GM18870 (cell line): ENCODE results near the gene PNCK.
"Not testable (repeated sequence)": the region's sequence is repeated elsewhere in the genome, so short reads cannot be mapped to it uniquely, and the experiment has no call there.

Source experiments
- ATAC-seq: cut with Tn5 transposase; IDR thresholded peaks from one replicate; pipeline ENCODE4 v1.9.1; 2021; ENCODE audit warnings: moderate library complexity; ENCODE audit not compliant: unreplicated experiment

Gene PNCK

DNA sequence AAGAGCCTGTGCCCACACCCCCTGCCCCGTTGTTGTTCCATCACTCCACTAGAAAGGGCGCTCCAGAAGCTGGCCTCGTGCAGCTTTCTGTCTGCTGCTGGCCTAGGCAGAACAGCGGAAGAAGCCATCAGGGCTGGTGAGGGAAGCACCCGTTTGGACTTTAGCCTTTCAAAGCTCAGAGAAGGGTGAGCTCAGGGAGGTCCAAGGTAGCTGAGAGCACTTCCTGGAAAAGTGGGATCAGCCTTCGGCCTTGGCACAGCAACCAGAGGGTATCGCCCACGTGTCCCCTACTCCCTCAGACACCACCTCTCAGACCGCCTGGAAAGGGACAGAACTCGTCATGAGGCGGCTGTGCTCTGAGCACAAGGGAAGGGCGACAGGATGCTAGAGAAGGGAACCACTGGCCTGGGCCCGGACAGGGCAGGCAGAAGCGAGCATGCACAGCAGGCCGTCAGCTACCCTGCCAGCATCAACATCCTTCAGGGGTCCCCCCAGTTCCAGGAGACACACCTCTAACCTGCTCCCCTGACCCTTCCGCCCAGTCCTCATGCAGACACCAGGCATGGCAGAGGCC is 25.7 kb upstream of the PNCK start:
- not testable (repeated sequence) for ATAC-seq

DNA sequence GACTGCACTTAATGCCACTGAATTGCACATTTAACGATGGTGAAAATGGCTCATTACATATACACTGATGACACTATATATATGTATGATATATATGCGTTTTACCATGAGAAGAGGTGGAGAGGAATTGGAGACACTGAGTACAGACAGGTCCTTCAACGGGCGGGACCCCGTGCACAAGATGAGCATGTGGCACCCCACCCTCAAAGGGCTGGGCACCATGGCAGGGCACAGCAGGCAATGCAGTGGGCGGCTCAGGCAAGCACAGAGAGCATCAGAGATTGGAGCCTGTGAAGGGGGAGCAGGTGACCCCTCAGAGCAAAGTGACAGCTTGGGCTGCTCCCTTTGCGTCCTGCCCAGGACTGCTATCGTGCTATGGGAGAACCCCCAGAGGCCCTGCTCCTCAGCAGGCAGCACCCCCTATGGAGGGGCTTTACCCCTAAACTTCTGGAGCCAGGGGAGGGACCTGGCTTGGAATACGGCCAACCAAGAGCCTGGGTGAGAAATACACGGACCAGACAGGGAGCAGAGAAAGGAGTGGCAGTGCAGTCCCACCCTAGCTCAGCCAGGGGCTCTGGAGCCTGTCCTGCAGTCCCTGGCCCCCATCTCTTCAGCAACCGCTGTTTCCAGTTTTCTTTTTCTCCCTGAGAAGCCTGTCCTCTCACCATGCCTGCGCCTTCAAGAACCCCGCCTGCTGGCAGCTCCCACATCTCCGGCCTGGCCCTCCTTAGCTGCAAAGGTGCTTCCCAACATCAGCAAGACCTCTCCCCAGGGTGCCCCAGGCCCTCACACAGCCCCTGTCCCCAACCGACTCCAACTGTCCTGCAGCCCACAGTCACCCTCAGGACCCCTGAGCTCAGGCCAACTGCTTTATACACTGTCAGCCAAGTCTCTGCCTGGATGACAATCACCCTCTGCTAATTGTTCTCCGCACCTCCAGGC is 24.6 kb upstream of the PNCK start:
- ATAC-seq: no peak

DNA sequence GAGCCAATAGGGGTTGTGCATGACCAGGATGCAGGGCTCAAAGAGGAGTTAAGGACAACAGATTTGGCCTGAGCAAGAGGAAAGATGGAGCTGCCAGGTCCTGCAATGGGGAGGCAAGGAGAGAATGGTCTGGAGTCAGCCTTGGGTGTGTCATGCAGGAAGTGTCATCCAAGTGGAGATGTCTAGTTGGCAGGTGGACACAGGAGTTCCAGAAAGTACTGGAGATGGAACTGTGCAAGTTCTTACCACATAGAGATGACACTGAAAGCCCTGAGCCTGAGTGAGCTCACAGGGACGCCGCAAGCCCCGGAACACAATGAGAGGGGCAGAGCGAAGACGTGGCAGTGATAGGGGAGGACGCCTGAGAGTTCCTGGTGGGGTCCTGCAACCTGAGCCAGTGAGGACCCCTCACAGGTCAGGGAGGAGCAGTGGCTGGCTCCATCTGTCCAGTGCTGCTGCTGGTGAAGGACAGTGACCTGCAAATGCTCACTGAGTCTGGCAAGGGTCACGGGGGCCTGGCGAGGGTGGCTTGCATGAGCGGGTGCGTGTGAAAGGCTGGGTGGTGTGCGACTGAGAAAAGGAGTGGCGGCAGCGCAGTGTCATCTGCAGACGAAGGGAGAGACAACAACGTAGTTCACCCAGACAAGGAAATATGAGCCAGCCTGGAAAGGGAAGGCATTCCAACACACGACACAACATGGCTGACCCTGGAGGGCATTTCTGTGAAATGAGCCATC is 23.5 kb upstream of the PNCK start:
- ATAC-seq: not testable (repeated sequence)

DNA sequence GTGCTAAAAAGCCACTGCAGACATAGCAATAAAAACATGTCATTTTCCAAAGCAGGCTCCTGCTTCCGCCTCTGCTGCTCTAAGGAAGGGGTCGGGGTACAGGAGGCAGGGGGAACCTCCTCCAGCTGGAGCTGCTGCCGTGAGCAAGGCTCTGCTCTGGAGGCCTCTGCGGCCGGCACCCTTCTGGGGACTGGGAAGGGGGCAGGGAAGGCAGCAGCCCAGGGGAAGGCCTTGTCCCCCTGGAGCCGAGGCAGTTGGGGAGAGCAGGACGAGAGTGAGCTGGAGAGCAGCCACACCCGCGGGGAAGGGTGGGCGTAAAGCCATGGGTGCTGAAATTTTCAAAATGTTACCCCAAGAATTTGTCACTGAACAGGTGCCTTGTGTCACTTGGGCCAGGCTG is 22.9 kb upstream of the PNCK start:
- ATAC-seq: not testable (repeated sequence)

DNA sequence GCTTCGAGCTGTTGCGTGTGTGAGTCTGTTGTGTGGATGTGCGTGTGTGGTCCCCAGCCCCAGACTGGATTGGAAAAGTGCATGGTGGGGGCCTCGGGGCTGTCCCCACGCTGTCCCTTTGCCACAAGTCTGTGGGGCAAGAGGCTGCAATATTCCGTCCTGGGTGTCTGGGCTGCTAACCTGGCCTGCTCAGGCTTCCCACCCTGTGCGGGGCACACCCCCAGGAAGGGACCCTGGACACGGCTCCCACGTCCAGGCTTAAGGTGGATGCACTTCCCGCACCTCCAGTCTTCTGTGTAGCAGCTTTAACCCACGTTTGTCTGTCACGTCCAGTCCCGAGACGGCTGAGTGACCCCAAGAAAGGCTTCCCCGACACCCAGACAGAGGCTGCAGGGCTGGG is 22.5 kb upstream of the PNCK start:
- no peak for ATAC-seq

DNA sequence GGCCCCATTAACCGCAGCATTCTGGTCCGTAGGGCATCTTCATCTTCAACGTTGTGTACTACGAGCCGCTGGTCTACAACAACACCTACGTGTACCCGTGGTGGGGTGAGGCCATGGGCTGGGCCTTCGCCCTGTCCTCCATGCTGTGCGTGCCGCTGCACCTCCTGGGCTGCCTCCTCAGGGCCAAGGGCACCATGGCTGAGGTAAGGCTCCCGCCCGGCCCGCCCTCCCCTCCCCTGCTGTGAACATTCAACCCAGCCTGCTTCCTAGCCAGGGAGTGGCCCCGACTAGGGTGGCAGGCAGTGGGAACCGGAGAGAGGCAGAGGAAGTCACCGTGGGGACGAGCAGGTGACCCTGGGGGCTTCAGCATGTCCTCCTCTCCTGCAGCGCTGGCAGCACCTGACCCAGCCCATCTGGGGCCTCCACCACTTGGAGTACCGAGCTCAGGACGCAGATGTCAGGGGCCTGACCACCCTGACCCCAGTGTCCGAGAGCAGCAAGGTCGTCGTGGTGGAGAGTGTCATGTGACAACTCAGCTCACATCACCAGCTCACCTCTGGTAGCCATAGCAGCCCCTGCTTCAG is 21.2 kb upstream of the PNCK start:
- ATAC-seq: no peak

DNA sequence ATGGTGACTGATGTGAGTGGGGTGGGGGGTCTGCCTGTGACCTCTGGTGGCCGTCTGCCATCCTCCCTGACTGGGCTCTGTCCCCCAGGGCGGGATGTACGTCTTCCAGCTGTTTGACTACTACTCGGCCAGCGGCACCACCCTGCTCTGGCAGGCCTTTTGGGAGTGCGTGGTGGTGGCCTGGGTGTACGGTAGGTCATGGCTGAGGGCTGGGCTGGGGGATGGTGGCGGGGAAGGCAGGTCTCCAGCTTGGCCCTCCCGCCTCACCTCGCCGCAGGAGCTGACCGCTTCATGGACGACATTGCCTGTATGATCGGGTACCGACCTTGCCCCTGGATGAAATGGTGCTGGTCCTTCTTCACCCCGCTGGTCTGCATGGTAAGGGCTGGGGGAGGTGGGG is 20.6 kb upstream of the PNCK start:
- not testable (repeated sequence) for ATAC-seq

DNA sequence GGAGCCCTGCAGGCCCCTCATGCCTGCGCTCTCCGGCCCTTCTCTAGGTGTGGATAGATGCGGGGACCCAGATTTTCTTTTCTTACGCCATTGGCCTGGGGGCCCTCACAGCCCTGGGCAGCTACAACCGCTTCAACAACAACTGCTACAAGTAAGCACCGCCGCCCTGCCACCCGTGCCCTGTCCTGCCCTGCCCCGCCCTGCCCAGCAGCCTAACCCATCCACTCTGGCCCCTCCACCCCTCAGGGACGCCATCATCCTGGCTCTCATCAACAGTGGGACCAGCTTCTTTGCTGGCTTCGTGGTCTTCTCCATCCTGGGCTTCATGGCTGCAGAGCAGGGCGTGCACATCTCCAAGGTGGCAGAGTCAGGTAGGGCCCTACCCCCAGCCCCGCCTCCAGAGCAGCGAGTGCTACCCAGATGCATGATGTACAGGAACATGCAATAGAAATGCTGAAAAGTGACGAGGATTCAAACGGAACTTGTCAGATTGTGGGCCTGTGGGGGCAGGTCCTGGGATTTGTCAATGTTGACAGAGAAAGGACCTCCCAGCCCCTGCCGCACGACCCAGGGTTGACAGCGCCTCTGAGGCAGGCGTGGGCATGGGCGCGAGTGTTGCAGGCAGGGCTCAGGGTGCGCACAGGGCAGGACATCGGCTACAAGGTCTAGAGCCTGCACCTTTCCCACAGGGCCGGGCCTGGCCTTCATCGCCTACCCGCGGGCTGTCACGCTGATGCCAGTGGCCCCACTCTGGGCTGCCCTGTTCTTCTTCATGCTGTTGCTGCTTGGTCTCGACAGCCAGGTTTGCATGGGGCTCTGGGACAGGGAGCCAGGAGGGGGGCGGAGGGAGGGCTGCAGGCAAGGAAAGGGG is 19.8 kb upstream of the PNCK start:
- no peak for ATAC-seq

DNA sequence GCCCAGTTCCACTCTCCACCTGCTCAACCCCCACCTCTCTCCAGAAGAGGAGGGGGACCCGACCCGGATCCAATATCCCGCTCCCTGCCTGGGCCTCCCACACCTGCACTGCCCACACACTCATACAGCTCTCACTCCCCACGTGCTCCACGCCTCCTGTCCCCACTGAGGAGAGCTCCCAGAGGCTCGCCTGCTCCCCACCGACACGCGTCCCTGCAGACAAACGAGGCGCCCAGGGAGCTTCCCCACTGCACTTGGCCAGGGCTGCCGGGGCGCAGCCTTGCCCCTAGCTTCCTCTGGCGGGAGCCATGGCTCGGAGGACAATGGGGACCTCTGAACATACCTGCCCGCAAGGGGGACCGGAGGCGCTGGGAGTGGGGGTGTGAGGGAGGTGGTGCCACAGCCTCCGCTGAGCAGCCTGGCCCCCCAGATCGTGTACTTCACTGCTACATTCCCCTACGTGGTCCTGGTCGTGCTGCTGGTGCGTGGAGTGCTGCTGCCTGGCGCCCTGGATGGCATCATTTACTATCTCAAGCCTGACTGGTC is 19.1 kb upstream of the PNCK start:
- ATAC-seq: no peak

DNA sequence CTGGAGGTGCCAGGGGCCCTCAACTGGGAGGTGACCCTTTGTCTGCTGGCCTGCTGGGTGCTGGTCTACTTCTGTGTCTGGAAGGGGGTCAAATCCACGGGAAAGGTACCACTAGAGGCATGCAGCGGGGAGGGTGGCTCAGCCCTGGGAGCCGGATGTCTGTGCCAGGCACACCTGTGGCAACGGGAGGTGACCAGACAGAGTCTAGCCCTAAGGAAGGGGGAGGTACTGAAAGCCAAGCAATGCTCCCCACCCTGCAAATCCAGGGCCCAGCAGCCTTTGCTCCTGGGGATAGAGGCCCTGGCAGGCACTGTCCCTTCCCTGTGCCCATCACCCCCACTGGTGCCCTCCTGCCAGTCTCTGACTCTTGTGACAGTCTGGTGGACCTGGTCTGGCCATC is 18.4 kb upstream of the PNCK start:
- ATAC-seq: no peak

DNA sequence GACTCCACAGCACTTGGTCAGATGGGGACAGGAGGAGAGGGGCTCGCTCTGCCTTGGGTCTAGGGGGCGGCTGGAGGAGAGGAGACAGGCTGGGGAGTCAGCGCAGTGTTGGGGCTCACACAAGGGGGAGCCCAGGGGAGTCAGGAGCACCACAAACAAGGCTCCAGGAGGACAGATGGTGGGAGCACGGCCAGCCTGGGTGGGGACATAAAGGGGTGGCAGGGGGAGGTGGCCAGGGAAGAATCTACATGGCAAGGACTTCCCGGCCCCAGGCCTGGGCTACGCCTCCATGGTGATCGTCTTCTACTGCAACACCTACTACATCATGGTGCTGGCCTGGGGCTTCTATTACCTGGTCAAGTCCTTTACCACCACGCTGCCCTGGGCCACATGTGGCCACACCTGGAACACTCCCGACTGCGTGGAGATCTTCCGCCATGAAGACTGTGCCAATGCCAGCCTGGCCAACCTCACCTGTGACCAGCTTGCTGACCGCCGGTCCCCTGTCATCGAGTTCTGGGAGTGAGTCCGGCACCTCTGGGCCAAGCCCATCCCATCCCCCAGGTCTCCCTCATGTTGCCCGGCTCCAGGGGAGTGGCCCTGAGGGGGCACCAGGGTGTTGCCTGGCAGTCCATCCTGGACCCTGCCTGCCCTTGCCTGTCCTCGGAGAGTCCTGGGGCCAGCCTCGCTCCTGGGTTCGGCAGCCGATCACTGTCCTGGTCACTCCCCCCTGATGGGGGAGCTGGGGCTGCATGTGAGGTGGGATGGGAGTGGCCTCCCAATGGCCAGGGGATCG is 17.6 kb upstream of the PNCK start:
- not testable (repeated sequence) for ATAC-seq

DNA sequence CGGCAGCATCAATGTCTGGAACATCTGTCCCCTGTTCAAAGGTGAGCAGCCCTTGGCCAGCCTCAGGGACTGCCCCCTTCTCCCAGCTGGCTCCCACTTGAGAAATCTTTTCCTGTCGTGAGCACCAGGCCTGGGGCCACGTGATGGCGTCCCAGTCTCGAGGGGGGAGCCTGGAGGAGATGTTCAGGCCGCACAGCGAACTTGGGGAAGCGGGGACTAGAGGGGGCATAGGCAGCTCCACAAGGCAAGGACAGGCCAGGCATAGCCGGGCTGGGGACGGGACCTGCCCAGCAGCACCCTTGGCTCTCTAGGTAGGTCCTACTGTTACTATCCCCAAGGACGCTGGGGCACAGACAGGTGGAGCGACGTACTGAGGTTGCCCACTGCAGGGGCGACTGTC is 16.9 kb upstream of the PNCK start:
- no peak for ATAC-seq

DNA sequence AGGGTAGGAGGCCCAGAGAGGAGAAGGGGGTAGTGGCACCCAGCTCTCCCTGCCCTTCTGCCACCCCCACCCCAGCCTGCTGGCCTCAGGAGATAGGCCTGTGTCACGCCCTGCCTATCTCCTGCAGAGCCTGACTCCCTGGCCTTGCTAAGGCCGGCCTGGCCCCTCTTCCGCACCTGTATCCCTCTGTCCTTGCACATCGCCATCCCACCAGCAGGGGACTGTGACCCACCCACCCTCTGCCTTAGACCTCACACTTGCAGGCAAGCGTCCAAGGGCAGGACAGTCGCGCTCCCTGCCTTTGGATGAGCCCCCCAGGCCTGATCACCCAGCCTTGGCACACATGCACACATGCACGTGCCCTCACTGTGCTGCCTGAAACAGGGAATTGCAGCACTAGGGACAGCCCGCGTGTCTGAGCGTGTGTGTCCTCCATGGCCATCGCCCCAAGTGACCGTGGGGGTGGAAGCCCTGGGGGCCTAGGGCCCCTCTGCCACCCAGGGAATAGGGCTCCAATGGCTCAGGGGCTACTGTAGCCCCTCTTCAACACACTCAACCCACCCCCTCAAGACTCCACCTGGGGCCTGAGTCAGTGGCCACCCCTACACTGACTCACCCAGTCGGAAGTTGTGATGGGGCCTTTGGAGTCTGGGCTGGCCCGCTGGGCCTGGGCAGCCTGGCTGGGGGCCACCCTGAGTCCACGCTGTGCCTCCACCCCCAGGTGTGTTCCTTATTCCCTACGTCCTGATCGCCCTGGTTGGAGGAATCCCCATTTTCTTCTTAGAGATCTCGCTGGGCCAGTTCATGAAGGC is 16.2 kb upstream of the PNCK start:
- no peak for ATAC-seq

DNA sequence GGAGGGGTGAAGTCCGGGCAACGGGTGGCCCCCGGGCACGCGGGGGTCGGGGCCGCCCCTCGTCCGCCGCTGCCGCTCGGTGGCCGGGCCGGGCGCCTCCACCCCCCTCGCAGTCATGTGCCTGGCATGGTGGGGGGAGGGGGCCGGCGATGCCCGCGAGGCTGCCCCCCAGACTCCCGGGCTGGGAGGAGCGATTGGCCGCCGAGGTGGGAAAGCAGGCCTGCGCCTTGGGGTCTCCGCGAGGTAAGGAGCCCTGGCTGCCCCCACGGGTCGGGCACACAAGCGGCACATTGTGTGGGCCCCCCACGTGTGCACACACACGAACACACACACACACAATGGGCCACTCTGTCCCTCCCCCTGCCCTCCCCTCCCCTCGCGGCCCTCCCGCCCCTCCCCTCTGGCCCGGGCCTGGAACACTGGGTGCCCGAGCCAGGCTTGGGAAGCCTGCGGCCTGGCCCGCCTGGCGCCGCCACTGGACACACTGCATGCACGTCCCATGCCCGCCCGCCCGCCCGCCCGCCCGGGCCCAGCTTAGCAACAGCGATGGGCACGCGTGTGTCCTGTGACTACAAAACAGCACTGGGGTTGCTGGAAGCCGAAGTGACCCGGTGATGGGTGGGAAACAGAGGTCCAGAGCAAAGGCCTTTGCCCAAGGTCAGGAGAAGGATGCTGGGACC is 15.4 kb upstream of the PNCK start:
- no peak for ATAC-seq

DNA sequence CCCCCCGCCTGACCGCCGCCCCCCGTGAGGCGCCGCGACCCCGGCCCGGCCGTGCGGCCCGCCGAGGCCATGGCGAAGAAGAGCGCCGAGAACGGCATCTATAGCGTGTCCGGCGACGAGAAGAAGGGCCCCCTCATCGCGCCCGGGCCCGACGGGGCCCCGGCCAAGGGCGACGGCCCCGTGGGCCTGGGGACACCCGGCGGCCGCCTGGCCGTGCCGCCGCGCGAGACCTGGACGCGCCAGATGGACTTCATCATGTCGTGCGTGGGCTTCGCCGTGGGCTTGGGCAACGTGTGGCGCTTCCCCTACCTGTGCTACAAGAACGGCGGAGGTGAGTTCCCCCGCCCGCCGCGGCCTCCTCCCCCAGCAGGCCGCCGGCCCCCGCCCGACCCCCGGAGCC is 14.9 kb upstream of the PNCK start:
- no peak for ATAC-seq

DNA sequence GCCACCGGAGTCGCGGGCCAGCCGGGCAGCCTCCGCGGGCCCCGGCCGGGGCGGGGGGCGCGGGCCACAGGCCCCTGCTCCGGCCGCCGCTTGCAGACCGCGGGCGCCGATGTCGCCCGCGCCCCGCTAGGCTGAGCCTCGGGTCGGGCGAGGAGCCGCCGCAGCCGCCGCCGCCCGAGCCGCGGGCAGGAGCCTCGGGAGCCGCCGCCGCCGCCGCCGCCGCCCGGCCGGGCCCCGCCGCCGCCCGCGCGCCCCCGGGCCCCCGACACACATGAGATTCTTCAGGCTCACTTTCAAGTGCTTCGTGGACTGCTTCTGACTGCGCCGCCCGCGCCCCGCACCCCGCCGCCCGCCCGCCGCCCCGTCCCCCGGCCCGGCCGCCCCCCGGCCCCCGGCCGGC is 14.5 kb upstream of the PNCK start:
- ATAC-seq: no peak

DNA sequence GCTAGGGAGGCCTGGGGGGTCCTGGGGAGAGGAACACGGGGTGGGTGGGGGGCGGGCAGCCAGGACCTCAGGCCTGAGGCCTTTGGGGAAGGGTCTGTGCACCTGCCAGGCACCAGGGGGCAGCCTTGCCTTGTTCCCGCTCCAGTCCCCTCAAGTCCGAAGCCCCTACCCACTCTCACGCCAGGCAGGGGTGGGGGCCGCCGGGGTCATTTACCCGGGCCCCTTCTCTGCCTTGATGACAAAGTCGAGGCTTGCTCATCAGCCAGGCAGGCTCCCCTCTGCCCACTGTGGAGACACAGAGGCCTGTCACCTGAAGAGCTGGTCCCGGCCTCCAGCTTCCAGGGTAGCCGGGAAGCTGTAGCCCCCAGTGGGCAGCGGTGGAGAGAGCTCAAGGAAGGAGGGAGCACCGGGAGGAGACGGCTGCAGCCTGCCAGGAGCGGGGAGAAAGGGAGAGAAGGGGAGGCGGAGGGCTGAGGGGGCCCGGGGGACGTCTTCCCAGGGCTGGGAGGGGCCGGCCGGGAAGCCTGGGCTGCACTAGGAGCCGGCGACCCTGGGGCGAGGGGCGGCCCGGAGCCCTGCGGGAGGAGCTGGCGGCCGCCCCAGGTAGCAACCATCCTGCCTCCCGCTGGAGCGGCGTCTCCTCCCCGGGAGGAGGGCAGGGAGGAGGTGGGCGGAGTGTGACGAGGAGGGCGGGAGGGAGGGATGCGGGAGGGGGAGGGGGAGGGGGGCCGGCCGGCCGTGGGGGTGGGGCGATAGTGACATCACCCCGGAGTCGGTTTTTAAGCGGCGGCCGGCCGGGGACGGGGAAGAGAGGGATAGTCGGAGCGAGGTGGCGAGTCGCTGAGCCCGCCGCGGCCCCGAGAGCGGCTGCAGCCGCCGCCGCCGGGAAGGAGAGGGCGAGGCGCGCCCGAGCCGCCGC is 13.8 kb upstream of the PNCK start, which contains the start of gene SLC6A8:
SLC6A8 (plus strand) TSS at position 806 of the 919 bp plus-strand sequence. CDS start 649 bp downstream, outside the sequence.
- ATAC-seq: no peak
